Renal pelvis (tissue), 4 donors: ENCODE results near the gene PRRT3. TPM values are rescaled to one million over a fixed set of nuclear protein-coding genes. Genes with fewer than 3 reads are reported as not detected.
"Not testable (repeated sequence)": the region's sequence is repeated elsewhere in the genome, so short reads cannot be mapped to it uniquely, and the experiment has no call there.

Experiments
- DNase-seq: peaks from one replicate; pipeline ENCODE4 v3.0.0-alpha.2; 2013
- polyA plus RNA-seq, 3 donors: library from polyadenylated mRNA; unstranded; fragments of 120-200 nt; gene quantifications; one replicate each; pipeline ENCODE4 v1.2.1, GENCODE V29; 2013; ENCODE audit not compliant: insufficient read length in 3 of 3

The PRRT3 gene
- polyA plus RNA-seq, 3 donors, result 4.3 to 5.8 (median 4.8) TPM

DNA sequence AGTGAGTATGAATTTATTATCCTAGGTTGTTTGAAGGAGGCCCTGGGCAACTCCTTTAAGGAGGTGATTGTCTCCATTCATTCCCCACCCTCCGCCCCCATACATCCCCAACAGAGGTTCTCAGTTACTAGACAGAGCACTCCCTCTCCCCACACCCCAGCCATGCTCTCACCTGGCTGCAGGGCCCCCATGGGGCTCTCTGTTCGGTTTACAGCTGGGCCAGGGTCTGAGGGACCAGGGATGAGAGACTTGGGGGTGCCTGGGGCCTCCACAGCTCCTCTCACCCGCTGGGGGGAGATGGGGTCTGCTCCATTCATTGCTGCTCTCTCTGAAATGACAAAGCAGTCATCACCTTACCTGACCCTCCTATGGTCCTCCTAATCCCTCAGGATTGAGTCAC is 3.6 kb downstream of the PRRT3 start:
- no peak for DNase-seq

GRCh38 chr3:9947025-9947995 is 4.9 kb downstream of the PRRT3 start:
- DNase-seq, result peak; percentile 42

DNA sequence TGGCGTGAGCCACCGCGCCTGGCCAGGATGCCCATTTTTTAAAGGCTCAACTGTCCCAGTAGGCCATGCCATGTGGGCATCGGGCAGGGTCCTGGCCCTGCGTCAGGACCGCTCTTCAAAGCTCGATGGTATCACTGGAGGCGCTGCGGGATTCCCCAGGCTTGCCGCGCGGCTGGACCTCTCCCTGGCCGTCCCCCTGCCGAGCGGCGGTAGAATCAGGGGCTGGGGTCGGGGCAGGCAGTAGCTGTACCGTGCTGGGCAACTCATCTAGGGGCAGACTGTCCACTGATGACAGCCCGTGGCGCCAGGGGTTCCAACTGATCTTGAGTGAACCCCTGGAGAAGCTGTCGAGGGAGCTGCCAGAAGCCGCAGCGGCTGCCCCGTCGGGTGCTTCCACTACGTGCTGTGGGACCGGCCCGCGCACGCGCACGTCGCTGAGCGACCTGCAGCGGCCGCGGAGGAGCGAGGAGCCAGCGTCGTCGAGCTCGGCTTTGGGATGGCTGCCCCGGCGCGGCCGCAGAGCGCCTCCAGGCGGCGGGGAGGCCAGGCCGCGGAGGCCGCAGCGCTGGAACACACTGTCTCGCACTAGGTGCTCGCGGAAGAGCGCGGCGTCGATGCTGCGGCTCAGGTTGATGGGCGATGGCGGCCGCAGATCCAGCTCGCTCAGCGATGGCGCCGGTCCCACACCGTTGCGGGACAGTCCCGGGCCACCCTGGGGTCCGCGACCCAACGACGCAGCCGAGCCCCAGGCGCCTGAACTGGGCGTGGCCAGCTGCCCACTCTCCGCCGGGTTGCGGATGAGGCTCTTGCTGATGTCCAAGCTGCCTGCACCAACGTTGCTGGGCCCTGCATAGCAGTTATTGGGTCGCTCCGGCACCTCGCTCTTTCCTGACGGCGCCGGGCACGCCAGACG is 5.8 kb downstream of the PRRT3 start:
- DNase-seq, result peak; percentile 87

DNA sequence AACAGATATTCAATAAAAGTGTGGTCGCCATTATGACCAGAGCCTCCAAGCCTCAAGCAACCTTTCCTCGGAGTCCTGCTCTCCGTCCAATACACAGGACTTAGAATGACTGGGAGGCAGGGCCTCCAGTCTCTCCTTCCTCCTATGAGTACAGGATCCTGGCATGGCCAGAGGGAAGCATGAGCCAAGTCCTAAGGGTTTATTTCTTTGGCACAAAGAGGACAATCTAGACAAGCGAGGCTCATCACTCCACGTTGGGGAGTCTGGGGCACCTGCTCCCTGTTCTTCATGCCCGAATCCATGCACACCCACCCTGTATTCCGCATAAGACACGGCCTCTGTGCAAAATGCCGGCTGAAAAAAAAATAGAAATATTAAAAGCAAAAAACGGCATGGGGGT is 6.8 kb downstream of the PRRT3 start:
- DNase-seq, result no peak

DNA sequence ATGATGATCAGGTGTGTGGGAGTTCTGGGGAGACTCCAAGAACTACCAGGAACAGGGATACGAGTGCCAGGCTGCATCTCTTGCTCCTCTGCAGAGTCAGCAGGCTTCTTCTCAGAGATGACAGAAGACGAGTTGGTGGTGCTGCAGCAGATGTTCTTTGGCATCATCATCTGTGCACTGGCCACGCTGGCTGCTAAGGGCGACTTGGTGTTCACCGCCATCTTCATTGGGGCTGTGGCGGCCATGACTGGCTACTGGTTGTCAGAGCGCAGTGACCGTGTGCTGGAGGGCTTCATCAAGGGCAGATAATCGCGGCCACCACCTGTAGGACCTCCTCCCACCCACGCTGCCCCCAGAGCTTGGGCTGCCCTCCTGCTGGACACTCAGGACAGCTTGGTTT is 7.9 kb downstream of the PRRT3 start:
- no peak for DNase-seq

DNA sequence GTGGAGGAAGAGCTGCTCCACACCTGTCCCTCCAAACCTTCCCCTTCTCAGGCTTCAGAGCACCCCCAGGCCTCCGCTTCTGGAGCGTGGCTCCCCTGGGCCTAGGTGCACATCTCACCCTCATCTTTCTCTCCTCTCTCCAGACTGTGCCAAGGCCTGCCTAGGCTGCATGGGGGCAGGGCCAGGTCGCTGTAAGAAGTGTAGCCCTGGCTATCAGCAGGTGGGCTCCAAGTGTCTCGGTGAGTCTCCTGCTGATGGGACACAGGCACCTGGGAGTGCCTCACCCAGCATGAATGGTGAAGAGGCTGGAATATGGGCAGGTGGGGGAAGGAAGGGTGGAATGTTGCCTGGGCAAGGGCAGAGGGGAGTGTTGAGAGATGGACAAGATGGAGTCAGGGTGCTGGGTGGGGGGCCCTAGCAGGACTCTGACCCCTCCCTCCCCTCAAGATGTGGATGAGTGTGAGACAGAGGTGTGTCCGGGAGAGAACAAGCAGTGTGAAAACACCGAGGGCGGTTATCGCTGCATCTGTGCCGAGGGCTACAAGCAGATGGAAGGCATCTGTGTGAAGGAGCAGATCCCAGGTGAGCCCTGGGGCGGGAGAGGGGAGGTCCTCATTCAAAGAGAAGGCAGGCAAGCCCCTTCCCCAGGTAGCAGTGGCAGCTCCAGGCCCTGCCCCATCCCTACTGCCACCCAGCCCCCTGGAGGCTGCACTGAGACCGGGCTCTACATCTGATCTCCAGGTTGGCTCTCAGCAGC is 9.1 kb downstream of the PRRT3 start:
- no peak for DNase-seq

DNA sequence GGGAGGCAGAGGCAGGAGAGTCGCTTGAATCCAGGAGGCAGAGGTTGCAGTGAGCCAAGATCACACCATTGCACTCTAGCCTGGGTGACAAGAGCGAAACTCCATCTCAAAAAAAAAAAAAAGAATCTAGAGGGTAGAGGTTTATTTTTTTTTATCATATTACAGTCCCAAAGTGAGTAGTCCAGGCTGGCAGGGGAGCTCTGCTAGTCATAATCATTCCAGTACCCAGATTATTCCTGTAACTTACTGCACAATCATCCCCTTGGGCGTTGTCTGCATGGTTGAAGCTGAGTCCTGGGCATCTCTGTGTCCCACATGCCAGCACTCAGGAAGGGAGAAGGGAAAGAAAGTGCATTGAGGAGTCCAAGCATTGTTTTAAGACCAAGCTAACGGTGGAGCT is 10.0 kb downstream of the PRRT3 start:
- no peak for DNase-seq

DNA sequence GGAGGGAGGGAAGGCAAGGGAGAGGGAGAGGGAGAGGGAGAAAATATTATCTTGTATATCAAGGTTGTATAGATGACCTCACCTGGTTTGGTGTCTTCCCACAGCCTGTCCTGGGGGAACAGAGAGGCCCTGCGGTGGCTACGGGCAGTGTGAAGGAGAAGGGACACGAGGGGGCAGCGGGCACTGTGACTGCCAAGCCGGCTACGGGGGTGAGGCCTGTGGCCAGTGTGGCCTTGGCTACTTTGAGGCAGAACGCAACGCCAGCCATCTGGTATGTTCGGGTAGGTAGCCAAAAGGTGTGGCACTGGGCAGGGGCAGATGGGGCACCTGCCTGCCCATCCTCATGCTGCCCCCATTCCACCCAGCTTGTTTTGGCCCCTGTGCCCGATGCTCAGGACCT is 11.5 kb downstream of the PRRT3 start:
- no peak for DNase-seq

GRCh38 chr3:9939906-9940305 is 12.3 kb downstream of the PRRT3 start:
- not testable (repeated sequence) for DNase-seq

- no peak for DNase-seq
Observed at GRCh38 chr3:9938966-9939365, 13.2 kb downstream of the PRRT3 start.

GRCh38 chr3:9937486-9938238 is 14.5 kb downstream of the PRRT3 start:
- no peak for DNase-seq

DNA sequence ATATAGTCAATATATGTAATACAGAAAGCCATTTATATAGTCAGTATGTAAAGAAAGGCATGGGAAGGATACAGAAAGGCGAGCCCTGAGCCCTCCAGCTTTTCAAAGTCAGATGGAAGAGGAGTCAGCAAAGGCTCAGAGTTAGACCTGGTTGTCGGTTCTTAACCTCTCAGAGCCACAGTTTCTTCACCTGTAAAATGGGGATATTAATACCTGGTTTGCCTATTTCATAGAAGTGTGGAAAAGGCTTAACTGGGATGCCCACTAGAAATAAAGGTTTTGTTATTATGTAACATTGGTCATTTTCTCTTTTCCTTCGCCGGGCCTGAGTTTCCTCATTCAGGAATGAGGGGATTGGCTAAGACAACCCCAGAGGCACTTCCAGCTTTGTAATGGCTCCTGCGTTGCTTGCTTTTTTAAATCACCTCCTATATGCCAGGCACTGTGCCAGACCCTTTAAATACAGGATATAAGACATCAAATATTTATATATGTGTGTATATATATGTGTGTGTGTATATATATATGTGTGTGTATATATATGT is 16.2 kb downstream of the PRRT3 start:
- DNase-seq, result no peak

GRCh38 chr3:9934993-9935392 is 17.2 kb downstream of the PRRT3 start:
- no peak for DNase-seq

DNA sequence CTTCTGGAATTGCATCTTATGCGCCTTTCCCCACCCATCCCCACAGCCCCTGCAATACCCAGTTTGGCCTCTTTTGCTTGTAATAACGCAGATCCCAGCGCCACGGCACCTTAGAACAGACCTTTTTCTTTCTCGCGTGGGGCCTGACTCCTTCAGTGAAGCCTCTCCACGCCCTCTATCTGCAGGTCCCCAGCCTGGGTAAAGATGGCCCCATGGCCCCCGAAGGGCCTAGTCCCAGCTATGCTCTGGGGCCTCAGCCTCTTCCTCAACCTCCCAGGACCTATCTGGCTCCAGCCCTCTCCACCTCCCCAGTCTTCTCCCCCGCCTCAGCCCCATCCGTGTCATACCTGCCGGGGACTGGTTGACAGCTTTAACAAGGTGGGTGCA is 18.0 kb downstream of the PRRT3 start:
- peak; percentile 34 for DNase-seq

DNA sequence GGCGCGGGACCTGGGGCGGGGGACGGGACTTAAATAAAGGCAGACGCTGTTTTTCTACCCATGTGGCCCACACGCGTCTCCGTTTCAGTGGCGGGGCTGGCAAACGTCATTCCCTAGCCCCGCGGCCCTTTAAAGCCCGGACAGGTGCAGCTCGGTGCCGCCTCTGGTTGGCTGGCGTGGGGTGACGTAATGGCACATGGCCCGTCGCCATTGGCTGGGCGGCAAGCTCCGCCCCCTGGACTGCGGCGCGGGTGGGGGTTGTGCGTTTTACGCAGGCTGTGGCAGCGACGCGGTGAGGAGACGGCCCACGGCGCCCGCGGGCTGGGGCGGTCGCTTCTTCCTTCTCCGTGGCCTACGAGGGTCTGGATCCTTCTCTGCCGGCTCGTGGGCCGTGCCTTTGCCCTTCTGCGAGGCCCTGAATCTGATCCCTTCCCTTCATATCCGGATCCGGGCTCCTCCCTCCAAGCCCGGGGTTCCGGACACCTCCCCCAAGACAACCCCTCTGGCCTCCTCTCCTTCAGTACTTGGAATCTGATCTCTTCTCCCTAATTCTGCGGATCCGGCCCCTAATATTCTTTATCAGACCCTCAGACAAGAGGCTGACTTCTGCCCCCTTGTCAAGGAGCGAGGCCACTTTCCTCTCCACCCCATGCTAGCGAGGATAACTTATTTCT is 18.5 kb downstream of the PRRT3 start, which contains the start of gene CRELD1:
Gene CRELD1, plus strand, starts transcription at position 274 of the 674 bp plus-strand sequence. CDS start 605 bp downstream, outside the sequence.
- peak; percentile 90 for DNase-seq

DNA sequence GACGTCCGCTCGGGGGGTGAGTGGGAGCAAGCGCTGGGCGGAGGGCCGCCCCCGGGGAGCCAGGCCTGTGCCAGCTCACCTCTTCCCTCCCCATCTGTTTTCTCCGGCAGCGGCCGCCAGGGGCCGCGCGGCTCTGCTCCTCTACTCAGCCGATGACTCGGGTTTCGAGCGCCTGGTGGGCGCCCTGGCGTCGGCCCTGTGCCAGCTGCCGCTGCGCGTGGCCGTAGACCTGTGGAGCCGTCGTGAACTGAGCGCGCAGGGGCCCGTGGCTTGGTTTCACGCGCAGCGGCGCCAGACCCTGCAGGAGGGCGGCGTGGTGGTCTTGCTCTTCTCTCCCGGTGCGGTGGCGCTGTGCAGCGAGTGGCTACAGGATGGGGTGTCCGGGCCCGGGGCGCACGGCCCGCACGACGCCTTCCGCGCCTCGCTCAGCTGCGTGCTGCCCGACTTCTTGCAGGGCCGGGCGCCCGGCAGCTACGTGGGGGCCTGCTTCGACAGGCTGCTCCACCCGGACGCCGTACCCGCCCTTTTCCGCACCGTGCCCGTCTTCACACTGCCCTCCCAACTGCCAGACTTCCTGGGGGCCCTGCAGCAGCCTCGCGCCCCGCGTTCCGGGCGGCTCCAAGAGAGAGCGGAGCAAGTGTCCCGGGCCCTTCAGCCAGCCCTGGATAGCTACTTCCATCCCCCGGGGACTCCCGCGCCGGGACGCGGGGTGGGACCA is 19.2 kb downstream of the PRRT3 start:
- DNase-seq, result peak; percentile 75

DNA sequence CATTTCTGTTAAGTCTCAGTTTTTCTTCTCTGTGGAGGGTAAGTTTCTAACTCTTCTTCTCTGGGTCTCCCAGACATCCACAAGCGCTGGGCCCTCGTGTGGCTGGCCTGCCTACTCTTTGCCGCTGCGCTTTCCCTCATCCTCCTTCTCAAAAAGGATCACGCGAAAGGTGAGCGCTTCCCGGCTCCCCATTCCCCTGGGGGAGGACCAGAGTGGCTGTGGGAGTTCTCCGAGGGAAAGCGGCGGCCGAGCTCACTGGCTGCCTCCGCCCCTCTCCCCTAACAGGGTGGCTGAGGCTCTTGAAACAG is 19.7 kb downstream of the PRRT3 start:
- no peak for DNase-seq

GRCh38 chr3:9930804-9931418 is 21.3 kb downstream of the PRRT3 start:
- DNase-seq, result no peak

DNA sequence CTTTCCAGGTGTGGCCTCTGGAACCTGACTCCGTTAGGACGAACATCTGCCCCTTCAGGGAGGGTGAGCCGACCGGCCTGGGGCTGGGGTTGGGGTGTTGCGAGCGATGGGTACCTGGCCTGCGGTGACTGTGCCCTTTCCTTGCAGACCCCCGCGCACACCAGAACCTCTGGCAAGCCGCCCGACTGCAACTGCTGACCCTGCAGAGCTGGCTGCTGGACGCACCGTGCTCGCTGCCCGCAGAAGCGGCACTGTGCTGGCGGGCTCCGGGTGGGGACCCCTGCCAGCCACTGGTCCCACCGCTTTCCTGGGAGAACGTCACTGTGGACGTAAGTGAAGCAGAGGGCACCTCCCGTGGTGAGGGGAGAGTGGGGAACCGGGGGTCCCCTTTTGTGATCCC is 24.1 kb downstream of the PRRT3 start:
- DNase-seq, result no peak
